Keratinocyte (primary cell): ENCODE results near the gene SCNN1A. TPM values are rescaled to one million over a fixed set of nuclear protein-coding genes. Genes with fewer than 3 reads are reported as not detected.
A peak's percentile ranks its signal among the peaks of the same experiment; 100 is the strongest.

Experiments
- DNase-seq: peaks from one replicate; pipeline ENCODE4 v3.0.0-alpha.2; 2011; ENCODE audit warnings: low read depth, missing footprints, low spot score
- FAIRE-seq: peaks from 2 replicates; lab custom pipeline; 2011; peaks lifted over from hg19 to GRCh38; lab: Jason Lieb, UNC
- H2AFZ ChIP-seq: 2 replicates; pipeline ENCODE4 v1.6.0; 2012; ENCODE audit warnings: low read length, control low read depth, inconsistent platforms; ENCODE audit not compliant: control insufficient read depth
- H3K27ac ChIP-seq: 2 replicates; pipeline ENCODE4 v1.5.1; 2011; ENCODE audit warnings: low read length; ENCODE audit not compliant: control insufficient read depth, insufficient read depth
- H3K27me3 ChIP-seq: 3 replicates; pipeline ENCODE4 v1.6.0; 2011; ENCODE audit warnings: low read length; ENCODE audit not compliant: control insufficient read depth, insufficient read depth; ENCODE audit errors: extremely low read depth
- H3K36me3 ChIP-seq, 2 experiments: 2 replicates in 1 of 2; 3 replicates in 1 of 2; pipeline ENCODE4 v1.5.1; 2011; ENCODE audit warnings: low read length in 2 of 2, mild to moderate bottlenecking in 1 of 2; ENCODE audit not compliant: control insufficient read depth in 2 of 2, insufficient read depth in 2 of 2; ENCODE audit errors: extremely low read depth in 1 of 2
- H3K4me1 ChIP-seq: 3 replicates; pipeline ENCODE4 v1.5.1; 2011; ENCODE audit warnings: low read length; ENCODE audit not compliant: control insufficient read depth, insufficient read depth; ENCODE audit errors: extremely low read depth
- H3K4me2 ChIP-seq: 3 replicates; pipeline ENCODE4 v1.6.0; 2011; ENCODE audit warnings: low read depth, low read length; ENCODE audit not compliant: control insufficient read depth, insufficient read depth; ENCODE audit errors: extremely low read depth
- H3K4me3 ChIP-seq, 3 experiments: fragments of 200-600 bp in 1 of 3; sonication (generic) in 1 of 3; 2 replicates in 2 of 3; 3 replicates in 1 of 3; pipeline ENCODE4 v1.5.1; 2011 to 2016; ENCODE audit warnings: low read length in 3 of 3, mild to moderate bottlenecking in 3 of 3, control low read depth in 2 of 3, inconsistent platforms in 1 of 3, low read depth in 1 of 3, mixed read lengths in 1 of 3, mixed run types in 1 of 3, moderate library complexity in 1 of 3; ENCODE audit not compliant: control insufficient read depth in 2 of 3, insufficient read depth in 2 of 3; ENCODE audit errors: extremely low read depth in 1 of 3
- H3K79me2 ChIP-seq: 2 replicates; pipeline ENCODE4 v1.6.0; 2012; ENCODE audit warnings: low read length; ENCODE audit not compliant: control insufficient read depth, insufficient read depth
- H3K9ac ChIP-seq: 3 replicates; pipeline ENCODE4 v1.6.0; 2011; ENCODE audit warnings: low read length; ENCODE audit not compliant: control insufficient read depth, insufficient read depth; ENCODE audit errors: extremely low read depth
- H3K9me1 ChIP-seq: 3 replicates; pipeline ENCODE4 v1.6.0; 2011; ENCODE audit warnings: low read length; ENCODE audit not compliant: control insufficient read depth, insufficient read depth; ENCODE audit errors: extremely low read depth
- H3K9me3 ChIP-seq: 2 replicates; pipeline ENCODE4 v1.5.1; 2012; ENCODE audit warnings: low read depth, low read length; ENCODE audit not compliant: control insufficient read depth
- H4K20me1 ChIP-seq: 3 replicates; pipeline ENCODE4 v1.6.0; 2011; ENCODE audit warnings: low read length; ENCODE audit not compliant: control insufficient read depth, insufficient read depth; ENCODE audit errors: extremely low read depth
- EZH2 ChIP-seq: IDR thresholded peaks from one replicate; pipeline ENCODE4 v1.6.1; 2012; ENCODE audit warnings: inconsistent platforms, mild to moderate bottlenecking, low read length, moderate library complexity
- dilution Hi-C: fragments of 300-500 bp; cut with MboI; formaldehyde crosslinking; loops from one replicate; pipeline ENCODE4 v1.7.0; 2020; ENCODE audit warnings: low sequenced_read_pairs; ENCODE audit not compliant: extremely low pct_ligation_motif_present
- polyA plus RNA-seq, 5 experiments: library from polyadenylated mRNA; depleted of rRNA in 3 of 5; stranded (reverse) in 3 of 5; stranded (forward) in 1 of 5; unstranded in 1 of 5; fragments of >200 nt; gene quantifications; 1 replicate in 1 of 5; 2 replicates in 3 of 5; 3 replicates in 1 of 5; pipeline versions ENCODE4 v1.2.1 to v1.2.3, GENCODE V29; 2011 to 2012; ENCODE audit warnings: missing spikeins in 2 of 5, low read depth in 1 of 5, low replicate concordance in 1 of 5
- TF ChIP-seq, protein P1 (sequence below), 3 experiments: IDR thresholded peaks in 1 of 3; conservative IDR thresholded peaks in 1 of 3; optimal IDR thresholded peaks in 1 of 3; 2 replicates in 2 of 3; 3 replicates in 1 of 3; pipeline versions ENCODE3 to v1.5.1; 2011; ENCODE audit warnings: low read length in 3 of 3, mild to moderate bottlenecking in 3 of 3, moderate library complexity in 2 of 3, control low read depth in 1 of 3, inconsistent platforms in 1 of 3; ENCODE audit not compliant: insufficient read depth in 2 of 3; ENCODE audit errors: extremely low read depth in 1 of 3

The SCNN1A gene
- polyA plus RNA-seq, 1 donor (not counting 4 experiments of a cell fraction or from before 2014, with no cell fraction given), result 11.1 TPM

DNA sequence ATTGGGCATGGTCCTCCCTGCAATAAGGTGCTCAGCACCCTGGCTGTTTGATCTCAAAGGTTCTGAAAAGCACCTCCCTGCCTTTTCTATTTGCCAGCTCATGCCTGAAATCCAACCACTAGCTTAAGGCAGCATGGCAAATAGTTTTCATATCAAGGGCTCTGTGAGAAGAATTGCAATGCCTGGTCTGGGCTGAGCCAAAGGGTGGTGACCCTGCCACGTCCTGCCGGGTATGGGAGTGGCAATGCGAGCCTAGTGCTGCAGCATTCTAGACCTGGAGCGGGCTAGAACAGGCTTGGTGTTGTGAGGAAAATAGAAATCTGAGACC, 2.3 kb upstream of the SCNN1A start:
- H3K9me3 ChIP-seq, result no peaks in the 10 kb centered on the region
- H3K4me1 ChIP-seq, result peaks cover 63% of the 10 kb centered on the region
- peaks cover 10% of the 10 kb centered on the region for H3K79me2 ChIP-seq
- H3K27ac ChIP-seq, result peak overlapping the region; percentile 89
- DNase-seq (no peak), FAIRE-seq (peak; percentile 44)
- TF ChIP-seq, protein P1, sequence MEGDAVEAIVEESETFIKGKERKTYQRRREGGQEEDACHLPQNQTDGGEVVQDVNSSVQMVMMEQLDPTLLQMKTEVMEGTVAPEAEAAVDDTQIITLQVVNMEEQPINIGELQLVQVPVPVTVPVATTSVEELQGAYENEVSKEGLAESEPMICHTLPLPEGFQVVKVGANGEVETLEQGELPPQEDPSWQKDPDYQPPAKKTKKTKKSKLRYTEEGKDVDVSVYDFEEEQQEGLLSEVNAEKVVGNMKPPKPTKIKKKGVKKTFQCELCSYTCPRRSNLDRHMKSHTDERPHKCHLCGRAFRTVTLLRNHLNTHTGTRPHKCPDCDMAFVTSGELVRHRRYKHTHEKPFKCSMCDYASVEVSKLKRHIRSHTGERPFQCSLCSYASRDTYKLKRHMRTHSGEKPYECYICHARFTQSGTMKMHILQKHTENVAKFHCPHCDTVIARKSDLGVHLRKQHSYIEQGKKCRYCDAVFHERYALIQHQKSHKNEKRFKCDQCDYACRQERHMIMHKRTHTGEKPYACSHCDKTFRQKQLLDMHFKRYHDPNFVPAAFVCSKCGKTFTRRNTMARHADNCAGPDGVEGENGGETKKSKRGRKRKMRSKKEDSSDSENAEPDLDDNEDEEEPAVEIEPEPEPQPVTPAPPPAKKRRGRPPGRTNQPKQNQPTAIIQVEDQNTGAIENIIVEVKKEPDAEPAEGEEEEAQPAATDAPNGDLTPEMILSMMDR (optimal IDR thresholded peaks at IDR 0.05 in 1 of 3, IDR thresholded peaks at IDR 0.05 in 1 of 3, conservative IDR thresholded peaks at IDR 0.05 in 1 of 3; ENCODE audit: extremely low read depth in 1 of 3, insufficient read depth in 2 of 3, low read length in 3 of 3), result no peak
- TF ChIP-seq EZH2, result no peak
- peak overlapping the region; percentile 70 for H3K9ac ChIP-seq
- no peaks in the 10 kb centered on the region for H3K36me3 ChIP-seq
- H3K27me3 ChIP-seq, result no peaks in the 10 kb centered on the region
- dilution Hi-C loops, result no loop called here
- no peak overlapping the region for H3K4me3 ChIP-seq
- H3K9me1 ChIP-seq, result no peaks in the 10 kb centered on the region
- peak overlapping the region; percentile 23 for H2AFZ ChIP-seq
- H3K4me2 ChIP-seq, result peak overlapping the region; percentile 86
- H4K20me1 ChIP-seq, result no peaks in the 10 kb centered on the region

DNA sequence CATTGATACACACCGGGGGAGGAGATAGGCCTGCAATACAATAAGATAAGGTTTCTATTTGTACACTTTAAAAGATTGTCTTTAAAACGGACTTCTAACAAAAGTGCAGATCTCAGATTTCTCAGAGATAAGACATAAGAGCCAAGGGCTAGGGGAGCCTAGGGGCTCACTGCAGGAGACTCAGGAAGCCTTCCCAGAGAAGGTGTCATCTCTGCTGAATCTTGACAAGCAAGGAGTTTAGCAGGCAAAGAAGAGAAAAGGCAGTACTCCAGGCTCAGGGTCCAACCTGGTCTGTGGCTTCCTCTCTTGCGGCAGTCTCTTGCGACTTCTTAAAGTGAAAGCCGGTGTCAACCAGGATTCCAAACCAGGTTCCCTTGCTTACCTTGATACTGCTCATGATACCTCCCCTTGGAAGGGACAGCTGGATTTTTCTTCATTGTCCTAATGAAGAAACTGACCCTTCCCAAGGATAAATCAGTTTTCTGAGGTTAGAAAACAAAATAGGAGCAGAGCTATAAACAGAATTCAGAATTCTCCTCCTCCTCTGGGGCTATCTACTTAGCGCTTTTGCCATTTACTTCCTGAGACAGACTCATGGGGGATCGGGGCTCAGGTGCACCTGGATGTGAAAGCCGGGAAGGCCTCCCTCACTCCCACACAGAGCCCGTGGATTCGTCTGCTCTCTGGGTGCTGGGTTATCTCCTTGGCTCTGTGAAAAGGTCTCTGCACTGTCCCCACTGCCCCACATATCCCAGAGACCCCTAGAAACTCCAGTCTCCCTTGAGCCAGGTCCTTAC, 1.7 kb upstream of the SCNN1A start:
- Histone ChIP-seq H3K27ac (peak overlapping the region; percentile 89), H3K4me3 (peak overlapping the region in 2 of 3 experiments; percentile 35 to 57), H3K9me3 (no peaks in the 10 kb centered on the region), H3K9ac (peak overlapping the region; percentile 70), H3K36me3 (no peaks in the 10 kb centered on the region), H3K4me2 (peak overlapping the region; percentile 86), H3K9me1 (no peaks in the 10 kb centered on the region), H3K27me3 (no peaks in the 10 kb centered on the region), H3K4me1 (peaks cover 69% of the 10 kb centered on the region), H3K79me2 (peaks cover 10% of the 10 kb centered on the region), H2AFZ (no peak overlapping the region), H4K20me1 (no peaks in the 10 kb centered on the region)
- DNase-seq, result no peak
- dilution Hi-C loops, result no loop called here
- peak; percentile 82 for FAIRE-seq
- TF ChIP-seq, protein P1 (optimal IDR thresholded peaks at IDR 0.05 in 1 of 3, IDR thresholded peaks at IDR 0.05 in 1 of 3, conservative IDR thresholded peaks at IDR 0.05 in 1 of 3; ENCODE audit: extremely low read depth in 1 of 3, insufficient read depth in 2 of 3, low read length in 3 of 3), result peak in 1 of 3 experiments; percentile 1
- no peak for TF ChIP-seq EZH2
